ENCODE measurements around the gene MBLAC1.
"Not testable (repeated sequence)": the region's sequence is repeated elsewhere in the genome, so short reads cannot be mapped to it uniquely, and the experiment has no call there.

Gene MBLAC1

DNA sequence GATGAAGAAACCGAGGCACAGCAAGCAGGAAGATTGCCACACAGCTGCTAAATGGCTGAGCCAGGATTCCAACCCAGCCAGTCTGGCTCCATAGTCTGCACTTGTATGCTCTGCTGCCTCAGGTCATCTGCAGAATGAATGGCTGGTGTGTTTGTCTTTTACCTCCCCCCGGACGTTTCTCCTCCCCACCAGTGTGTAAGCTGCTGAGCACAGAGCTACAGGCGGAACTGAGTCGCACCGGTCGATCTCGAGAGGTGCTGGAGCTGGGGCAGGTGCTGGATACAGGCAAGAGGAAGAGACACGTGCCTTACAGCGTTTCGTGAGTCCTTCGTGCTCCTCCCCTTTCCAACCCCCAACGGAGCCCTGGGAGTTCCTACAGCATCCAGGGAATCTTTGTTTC is 4.7 kb upstream of the MBLAC1 start:
- DNase-seq (ENCODE audit: low read depth), result no peak
- TF ChIP-seq, protein P1, sequence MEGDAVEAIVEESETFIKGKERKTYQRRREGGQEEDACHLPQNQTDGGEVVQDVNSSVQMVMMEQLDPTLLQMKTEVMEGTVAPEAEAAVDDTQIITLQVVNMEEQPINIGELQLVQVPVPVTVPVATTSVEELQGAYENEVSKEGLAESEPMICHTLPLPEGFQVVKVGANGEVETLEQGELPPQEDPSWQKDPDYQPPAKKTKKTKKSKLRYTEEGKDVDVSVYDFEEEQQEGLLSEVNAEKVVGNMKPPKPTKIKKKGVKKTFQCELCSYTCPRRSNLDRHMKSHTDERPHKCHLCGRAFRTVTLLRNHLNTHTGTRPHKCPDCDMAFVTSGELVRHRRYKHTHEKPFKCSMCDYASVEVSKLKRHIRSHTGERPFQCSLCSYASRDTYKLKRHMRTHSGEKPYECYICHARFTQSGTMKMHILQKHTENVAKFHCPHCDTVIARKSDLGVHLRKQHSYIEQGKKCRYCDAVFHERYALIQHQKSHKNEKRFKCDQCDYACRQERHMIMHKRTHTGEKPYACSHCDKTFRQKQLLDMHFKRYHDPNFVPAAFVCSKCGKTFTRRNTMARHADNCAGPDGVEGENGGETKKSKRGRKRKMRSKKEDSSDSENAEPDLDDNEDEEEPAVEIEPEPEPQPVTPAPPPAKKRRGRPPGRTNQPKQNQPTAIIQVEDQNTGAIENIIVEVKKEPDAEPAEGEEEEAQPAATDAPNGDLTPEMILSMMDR (conservative IDR thresholded peaks at IDR 0.05; ENCODE audit: control insufficient read depth, insufficient read depth, low read depth, low read length), result no peak
- H3K4me3 ChIP-seq (ENCODE audit: control insufficient read depth, low read depth, low read length), result no peak overlapping the region

DNA sequence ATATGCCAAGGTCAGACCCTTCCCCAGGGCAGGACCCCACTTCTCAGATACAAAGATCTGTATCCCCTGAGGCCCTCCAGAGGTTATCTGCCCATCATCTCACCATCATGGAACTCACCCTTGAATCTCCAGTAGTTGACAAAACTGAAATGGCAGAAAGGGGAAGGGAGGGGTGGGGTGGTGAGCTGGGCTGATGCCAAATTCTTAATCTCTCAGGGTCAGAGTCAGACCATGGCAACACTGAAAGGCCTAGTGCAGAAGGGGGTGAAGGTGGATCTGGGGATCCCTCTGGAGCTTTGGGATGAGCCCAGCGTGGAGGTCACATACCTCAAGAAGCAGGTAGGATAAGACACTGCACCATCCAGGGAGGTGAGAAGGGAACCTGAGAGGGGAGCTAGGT is 4.2 kb upstream of the MBLAC1 start:
- DNase-seq (ENCODE audit: low read depth), result no peak
- H3K4me3 ChIP-seq (ENCODE audit: control insufficient read depth, low read depth, low read length), result no peak overlapping the region
- TF ChIP-seq, protein P1 (conservative IDR thresholded peaks at IDR 0.05; ENCODE audit: control insufficient read depth, insufficient read depth, low read depth, low read length), result no peak

DNA sequence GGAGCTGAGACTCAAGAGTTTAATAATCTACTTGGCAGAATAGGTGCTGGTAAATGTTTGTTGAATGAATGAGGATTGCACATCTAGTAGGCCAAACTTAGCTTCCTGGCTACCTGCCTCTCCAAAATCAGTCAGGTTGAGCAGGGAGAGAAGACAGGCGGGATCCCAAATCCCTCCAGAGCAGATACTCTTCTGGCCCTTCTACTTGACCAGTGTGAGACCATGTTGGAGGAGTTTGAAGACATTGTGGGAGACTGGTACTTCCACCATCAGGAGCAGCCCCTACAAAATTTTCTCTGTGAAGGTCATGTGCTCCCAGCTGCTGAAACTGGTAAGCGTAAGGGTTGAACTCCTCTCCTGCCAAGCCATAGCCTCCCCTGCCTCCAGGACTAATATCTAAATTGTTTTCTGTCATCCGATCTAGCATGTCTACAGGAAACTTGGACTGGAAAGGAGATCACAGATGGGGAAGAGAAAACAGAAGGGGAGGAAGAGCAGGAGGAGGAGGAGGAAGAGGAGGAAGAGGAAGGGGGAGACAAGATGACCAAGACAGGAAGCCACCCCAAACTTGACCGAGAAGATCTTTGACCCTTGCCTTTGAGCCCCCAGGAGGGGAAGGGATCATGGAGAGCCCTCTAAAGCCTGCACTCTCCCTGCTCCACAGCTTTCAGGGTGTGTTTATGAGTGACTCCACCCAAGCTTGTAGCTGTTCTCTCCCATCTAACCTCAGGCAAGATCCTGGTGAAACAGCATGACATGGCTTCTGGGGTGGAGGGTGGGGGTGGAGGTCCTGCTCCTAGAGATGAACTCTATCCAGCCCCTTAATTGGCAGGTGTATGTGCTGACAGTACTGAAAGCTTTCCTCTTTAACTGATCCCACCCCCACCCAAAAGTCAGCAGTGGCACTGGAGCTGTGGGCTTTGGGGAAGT is 2.2 kb upstream of the MBLAC1 start:
- no peak for DNase-seq (ENCODE audit: low read depth)
- no peak overlapping the region for H3K4me3 ChIP-seq (ENCODE audit: control insufficient read depth, low read depth, low read length)
- TF ChIP-seq, protein P1 (conservative IDR thresholded peaks at IDR 0.05; ENCODE audit: control insufficient read depth, insufficient read depth, low read depth, low read length), result no peak

DNA sequence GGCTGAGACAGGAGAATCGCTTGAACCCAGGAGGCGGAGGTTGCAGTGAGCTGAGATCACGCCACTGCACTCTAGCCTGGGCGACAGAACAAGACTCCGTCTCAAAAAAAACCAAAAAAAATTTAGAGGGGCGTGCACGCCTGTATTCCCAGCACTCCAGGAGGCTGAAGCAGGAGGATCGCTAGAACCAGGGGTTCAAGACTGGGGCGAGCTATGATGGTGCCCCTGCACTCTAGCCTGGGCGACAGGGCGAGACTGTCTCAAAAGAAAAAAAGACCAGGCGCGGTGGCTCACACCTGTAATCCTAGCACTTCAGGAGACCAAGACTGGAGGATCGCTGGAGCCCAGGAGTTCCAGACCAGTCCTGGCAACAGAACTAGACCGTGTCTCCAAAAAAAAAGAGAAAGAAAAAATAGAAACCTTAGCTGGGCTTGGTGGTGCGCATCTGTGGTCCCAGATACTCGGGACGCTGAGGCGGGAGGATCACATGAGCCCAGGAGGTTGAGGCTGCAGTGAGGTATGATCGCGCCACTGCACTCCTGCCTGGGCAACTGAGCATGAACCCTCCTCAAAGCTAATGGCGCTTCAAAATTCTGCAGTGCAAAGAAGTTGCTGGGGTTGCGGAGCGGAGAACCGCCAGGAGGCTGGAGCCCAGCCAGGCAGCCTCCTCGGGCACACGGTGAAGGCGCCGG is 382 bp upstream of the MBLAC1 start:
- no peak for DNase-seq (ENCODE audit: low read depth)
- TF ChIP-seq, protein P1 (conservative IDR thresholded peaks at IDR 0.05; ENCODE audit: control insufficient read depth, insufficient read depth, low read depth, low read length), result no peak
- peak overlapping the region; percentile 94 for H3K4me3 ChIP-seq (ENCODE audit: control insufficient read depth, low read depth, low read length)

DNA sequence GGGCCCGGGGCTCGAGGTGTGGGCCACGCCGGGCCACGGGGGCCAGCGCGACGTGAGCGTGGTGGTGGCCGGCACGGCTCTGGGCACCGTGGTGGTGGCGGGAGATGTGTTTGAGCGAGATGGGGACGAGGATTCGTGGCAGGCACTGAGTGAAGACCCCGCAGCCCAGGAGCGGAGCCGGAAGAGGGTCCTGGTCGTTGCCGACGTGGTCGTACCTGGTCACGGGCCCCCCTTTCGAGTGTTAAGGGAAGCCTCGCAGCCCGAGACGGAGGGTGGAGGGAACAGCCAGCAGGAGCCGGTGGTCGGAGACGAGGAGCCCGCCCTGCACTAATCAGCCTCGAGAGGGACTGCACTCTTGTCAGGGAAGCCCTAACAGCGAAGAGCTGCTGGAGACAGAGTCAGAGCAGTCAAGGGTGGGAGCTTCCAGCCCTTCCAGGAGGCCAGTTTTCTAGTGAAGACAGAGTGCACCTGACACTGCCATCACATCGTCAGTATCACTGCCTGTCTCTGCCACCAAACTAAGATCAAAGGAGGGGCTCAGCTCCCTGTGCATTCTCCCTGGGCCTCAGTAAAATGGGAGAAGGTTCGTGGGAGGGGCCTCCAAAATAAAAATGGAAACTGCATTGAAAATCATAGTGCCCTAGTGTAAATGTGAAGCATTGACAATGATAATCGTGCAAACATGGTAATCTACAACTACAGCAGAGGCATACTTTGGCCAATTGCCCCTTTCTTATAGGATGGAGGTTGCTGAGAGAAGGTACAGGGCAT is 1.3 kb downstream of the MBLAC1 start:
- no peak for DNase-seq (ENCODE audit: low read depth)
- TF ChIP-seq, protein P1 (conservative IDR thresholded peaks at IDR 0.05; ENCODE audit: control insufficient read depth, insufficient read depth, low read depth, low read length), result no peak
- peak overlapping the region; percentile 94 for H3K4me3 ChIP-seq (ENCODE audit: control insufficient read depth, low read depth, low read length)

DNA sequence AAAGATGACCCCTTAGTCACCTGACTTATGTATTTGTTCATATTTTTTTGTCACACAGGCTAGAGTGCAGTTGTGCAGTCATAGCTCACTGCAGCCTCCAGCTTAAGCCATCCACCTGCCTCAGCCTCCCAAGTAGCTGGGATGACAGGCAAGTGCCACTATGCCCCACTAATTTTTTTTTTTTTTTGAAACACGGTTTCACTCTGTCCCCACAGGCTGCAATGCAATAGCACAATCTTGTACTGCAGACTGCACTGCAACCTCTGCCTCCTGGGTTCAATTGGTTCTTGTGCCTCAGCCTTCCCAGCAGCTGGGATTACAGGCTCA is 1.8 kb downstream of the MBLAC1 start:
- no peak overlapping the region for H3K4me3 ChIP-seq (ENCODE audit: control insufficient read depth, low read depth, low read length)
- no peak for DNase-seq (ENCODE audit: low read depth)
- TF ChIP-seq, protein P1 (conservative IDR thresholded peaks at IDR 0.05; ENCODE audit: control insufficient read depth, insufficient read depth, low read depth, low read length), result no peak

DNA sequence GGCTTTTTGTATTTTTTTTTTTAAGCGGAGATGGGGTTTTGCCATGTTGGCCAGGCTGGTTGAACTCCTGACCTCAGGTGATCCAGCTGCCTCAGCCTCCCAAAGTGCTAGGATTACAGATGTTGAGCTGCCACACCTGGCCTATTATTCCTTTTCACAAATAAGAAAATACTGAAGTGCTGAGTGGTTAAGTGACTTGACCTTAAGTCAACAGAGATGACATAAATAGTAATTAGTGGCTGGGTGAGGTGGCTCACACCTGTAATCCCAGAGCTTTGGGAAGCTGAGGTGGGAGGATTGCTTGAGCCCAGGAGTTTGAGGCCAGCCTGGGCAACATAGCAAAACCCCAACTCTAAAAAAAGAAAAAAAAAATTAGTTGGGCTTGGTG is 3.4 kb downstream of the MBLAC1 start:
- not testable (repeated sequence) for DNase-seq (ENCODE audit: low read depth); H3K4me3 ChIP-seq (ENCODE audit: control insufficient read depth, low read depth, low read length)

Measured in fibroblast of mammary gland (primary cell).